Panc1 (cell line): ENCODE data around the gene VMAC. TPM values are rescaled to one million over a fixed set of nuclear protein-coding genes. Genes with fewer than 3 reads are reported as not detected.

Experiments used
- ATAC-seq: fragments of 200-7000 bp; cut with Tn5 transposase; 2 replicates; pipeline ENCODE4 v1.9.1; 2020; ENCODE audit warnings: mild to moderate bottlenecking, moderate library complexity
- BruUV-seq: library from RNA; stranded (reverse); fragments of 400-500 nt; replicated peaks from 2 replicates; lab custom pipeline; 2021; lab: Mats Ljungman, UMichigan
- CTCF ChIA-PET: fragments of 300-600 bp; sonication (Branson Sonifier 250); formaldehyde crosslinking; loops from one replicate; lab custom pipeline; 2022; ENCODE audit warnings: antibody characterized with exemption; lab: Charles Lee
- POLR2A ChIA-PET: fragments of 300-600 bp; sonication (Branson Sonifier 250); formaldehyde crosslinking; loops from one replicate; lab custom pipeline; 2022; ENCODE audit warnings: antibody characterized with exemption; lab: Charles Lee
- DNase-seq: peaks from one replicate; pipeline ENCODE4 v3.0.0-alpha.2; 2010; ENCODE audit warnings: low read depth, low spot score
- H3K27ac ChIP-seq: 2 replicates; pipeline ENCODE4 v1.5.1; 2011; ENCODE audit warnings: mild to moderate bottlenecking, low read length, inconsistent platforms
- H3K27me3 ChIP-seq: fragments of 200-500 bp; sonication (Bioruptor generic); 2 replicates; pipeline ENCODE4 v1.6.0; 2014; ENCODE audit warnings: low read length, inconsistent platforms; ENCODE audit not compliant: control insufficient read depth, insufficient read depth
- H3K36me3 ChIP-seq: fragments of 200-500 bp; sonication (Bioruptor generic); 2 replicates; pipeline ENCODE4 v1.5.1; 2014; ENCODE audit warnings: inconsistent platforms, mild to moderate bottlenecking, low read length, moderate library complexity; ENCODE audit not compliant: control insufficient read depth, insufficient read depth
- H3K4me1 ChIP-seq: 2 replicates; pipeline ENCODE4 v1.5.1; 2011; ENCODE audit warnings: inconsistent platforms, mild to moderate bottlenecking, low read length, moderate library complexity; ENCODE audit not compliant: control insufficient read depth, insufficient read depth
- H3K4me3 ChIP-seq, 2 experiments: 2 replicates each; pipeline ENCODE4 v1.5.1; 2011 to 2012; ENCODE audit warnings: low read depth in 2 of 2, low read length in 2 of 2, mild to moderate bottlenecking in 2 of 2, inconsistent platforms in 1 of 2, moderate library complexity in 1 of 2
- H3K9me3 ChIP-seq: fragments of 200-500 bp; sonication (Bioruptor generic); 2 replicates; pipeline ENCODE4 v1.5.1; 2014; ENCODE audit warnings: low read depth, mild to moderate bottlenecking, inconsistent platforms, low read length, moderate library complexity; ENCODE audit not compliant: control insufficient read depth, insufficient read depth
- POLR2AphosphoS5 ChIP-seq: IDR thresholded peaks from 2 replicates; pipeline ENCODE4 v1.6.1; 2012; ENCODE audit warnings: mild to moderate bottlenecking, low read depth, low read length, moderate library complexity
- SIN3A ChIP-seq: IDR thresholded peaks from 2 replicates; pipeline ENCODE4 v1.6.1; 2012; ENCODE audit warnings: low read depth, mild to moderate bottlenecking, low read length, moderate library complexity, borderline replicate concordance; ENCODE audit not compliant: insufficient read depth
- TCF7L2 ChIP-seq: IDR thresholded peaks from 2 replicates; pipeline ENCODE4 v1.6.1; 2011; ENCODE audit warnings: mild to moderate bottlenecking, low read depth, low read length, inconsistent platforms
- in situ Hi-C: cut with HindIII; loops from 2 replicates; pipeline ENCODE4 v1.10.0; 2016; ENCODE audit warnings: low sequenced_read_pairs, low pct_unique_long_range_greater_than_20kb
- intact Hi-C: fragments of 100-400 bp; cut with micrococcal nuclease; formaldehyde crosslinking; loops from one replicate; pipeline ENCODE4 v1.10.0; 2022; ENCODE audit not compliant: unreplicated experiment
- total RNA-seq: library from RNA; stranded (reverse); gene quantifications from one replicate; pipeline ENCODE4 v1.2.1, GENCODE V29; 2021; ENCODE audit not compliant: unreplicated experiment
- TF ChIP-seq, protein P1 (sequence below): fragments of 450-650 bp; IDR thresholded peaks from 2 replicates; pipeline ENCODE4 v1.5.1; 2017; ENCODE audit warnings: mild to moderate bottlenecking
- TF ChIP-seq, protein P2 (sequence below), 2 experiments: IDR thresholded peaks; 2 replicates each; pipeline ENCODE4 v1.6.1; 2011 to 2012; ENCODE audit warnings: low read depth in 2 of 2, control low read depth in 1 of 2, low read length in 1 of 2, mild to moderate bottlenecking in 1 of 2, moderate library complexity in 1 of 2; ENCODE audit not compliant: insufficient read depth in 1 of 2

Gene VMAC
- total RNA-seq, 1 experiment from 2014 or later = 5.2 TPM

DNA sequence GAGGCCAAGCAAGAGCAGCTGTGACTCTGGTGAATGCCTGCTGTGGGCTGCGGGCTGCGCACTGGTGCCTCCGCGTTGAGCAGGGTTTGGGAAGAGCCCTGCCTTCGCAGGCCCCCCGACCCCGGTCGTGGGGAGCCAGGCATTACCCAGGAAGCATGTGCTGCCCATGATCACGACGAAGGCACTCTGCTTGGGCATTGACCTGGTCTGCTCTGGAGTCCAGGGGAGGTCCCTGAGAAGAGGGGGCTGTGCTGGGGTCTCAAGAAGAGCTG lies 54.1 kb downstream of the VMAC start:
- no peak overlapping the region for H3K4me3 ChIP-seq
- in situ Hi-C loops = no loop called here
- CTCF ChIA-PET = no interaction called here

DNA sequence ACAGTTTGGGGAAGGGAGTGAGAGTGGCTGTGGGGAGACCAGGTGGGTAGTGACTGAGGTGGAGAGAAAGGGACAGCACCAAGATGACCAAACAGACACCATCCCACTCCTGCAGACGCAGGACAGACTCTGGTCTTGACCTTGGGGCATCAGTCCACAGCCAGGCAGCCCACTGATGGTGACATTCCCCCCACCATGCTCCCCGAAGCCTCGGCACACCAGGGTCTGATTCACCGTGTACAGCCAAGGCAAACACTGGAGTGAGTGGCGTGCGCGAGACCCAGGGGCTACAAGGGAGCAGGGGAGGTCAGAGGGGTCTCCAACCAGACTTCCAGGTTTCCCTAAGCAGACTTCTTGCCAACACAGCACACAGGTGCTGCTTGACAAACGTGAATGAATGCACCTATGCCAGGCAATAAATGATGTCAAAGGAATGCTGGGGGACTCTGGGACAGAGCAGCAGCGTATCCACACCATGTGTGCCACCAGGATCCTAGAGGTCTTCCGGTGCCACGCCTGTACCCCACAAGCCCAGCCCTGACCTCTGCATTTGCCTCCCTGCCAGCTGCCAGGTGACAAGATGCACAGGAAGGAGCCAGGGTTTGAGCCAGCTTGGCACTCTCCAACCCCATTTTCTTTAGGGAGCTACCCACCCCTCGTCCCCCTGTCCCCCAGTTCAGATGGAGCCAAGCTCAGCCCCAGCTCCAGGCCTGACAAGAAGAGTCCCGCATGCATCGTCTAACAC lies 54.8 kb downstream of the VMAC start:
- intact Hi-C loops = no loop called here

More for the DNA sequence above, 54.1 kb downstream of the VMAC start:
- Histone ChIP-seq H3K4me1 (peaks cover 27% of the 10 kb centered on the region), H3K9me3 (no peaks in the 10 kb centered on the region), H3K27ac (no peak overlapping the region), H3K27me3 (no peaks in the 10 kb centered on the region), H3K36me3 (no peaks in the 10 kb centered on the region)
- intact Hi-C loops = no loop called here
- ATAC-seq = no peak
- POLR2A ChIA-PET = no interaction called here
- BruUV-seq = no TSS peak
- TF ChIP-seq, protein P1, sequence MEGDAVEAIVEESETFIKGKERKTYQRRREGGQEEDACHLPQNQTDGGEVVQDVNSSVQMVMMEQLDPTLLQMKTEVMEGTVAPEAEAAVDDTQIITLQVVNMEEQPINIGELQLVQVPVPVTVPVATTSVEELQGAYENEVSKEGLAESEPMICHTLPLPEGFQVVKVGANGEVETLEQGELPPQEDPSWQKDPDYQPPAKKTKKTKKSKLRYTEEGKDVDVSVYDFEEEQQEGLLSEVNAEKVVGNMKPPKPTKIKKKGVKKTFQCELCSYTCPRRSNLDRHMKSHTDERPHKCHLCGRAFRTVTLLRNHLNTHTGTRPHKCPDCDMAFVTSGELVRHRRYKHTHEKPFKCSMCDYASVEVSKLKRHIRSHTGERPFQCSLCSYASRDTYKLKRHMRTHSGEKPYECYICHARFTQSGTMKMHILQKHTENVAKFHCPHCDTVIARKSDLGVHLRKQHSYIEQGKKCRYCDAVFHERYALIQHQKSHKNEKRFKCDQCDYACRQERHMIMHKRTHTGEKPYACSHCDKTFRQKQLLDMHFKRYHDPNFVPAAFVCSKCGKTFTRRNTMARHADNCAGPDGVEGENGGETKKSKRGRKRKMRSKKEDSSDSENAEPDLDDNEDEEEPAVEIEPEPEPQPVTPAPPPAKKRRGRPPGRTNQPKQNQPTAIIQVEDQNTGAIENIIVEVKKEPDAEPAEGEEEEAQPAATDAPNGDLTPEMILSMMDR = no peak
- no peak for TF ChIP-seq TCF7L2
- TF ChIP-seq SIN3A = no peak
- no peak for TF ChIP-seq POLR2AphosphoS5
- TF ChIP-seq, protein P2, sequence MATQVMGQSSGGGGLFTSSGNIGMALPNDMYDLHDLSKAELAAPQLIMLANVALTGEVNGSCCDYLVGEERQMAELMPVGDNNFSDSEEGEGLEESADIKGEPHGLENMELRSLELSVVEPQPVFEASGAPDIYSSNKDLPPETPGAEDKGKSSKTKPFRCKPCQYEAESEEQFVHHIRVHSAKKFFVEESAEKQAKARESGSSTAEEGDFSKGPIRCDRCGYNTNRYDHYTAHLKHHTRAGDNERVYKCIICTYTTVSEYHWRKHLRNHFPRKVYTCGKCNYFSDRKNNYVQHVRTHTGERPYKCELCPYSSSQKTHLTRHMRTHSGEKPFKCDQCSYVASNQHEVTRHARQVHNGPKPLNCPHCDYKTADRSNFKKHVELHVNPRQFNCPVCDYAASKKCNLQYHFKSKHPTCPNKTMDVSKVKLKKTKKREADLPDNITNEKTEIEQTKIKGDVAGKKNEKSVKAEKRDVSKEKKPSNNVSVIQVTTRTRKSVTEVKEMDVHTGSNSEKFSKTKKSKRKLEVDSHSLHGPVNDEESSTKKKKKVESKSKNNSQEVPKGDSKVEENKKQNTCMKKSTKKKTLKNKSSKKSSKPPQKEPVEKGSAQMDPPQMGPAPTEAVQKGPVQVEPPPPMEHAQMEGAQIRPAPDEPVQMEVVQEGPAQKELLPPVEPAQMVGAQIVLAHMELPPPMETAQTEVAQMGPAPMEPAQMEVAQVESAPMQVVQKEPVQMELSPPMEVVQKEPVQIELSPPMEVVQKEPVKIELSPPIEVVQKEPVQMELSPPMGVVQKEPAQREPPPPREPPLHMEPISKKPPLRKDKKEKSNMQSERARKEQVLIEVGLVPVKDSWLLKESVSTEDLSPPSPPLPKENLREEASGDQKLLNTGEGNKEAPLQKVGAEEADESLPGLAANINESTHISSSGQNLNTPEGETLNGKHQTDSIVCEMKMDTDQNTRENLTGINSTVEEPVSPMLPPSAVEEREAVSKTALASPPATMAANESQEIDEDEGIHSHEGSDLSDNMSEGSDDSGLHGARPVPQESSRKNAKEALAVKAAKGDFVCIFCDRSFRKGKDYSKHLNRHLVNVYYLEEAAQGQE (IDR thresholded peaks at IDR 0.05; ENCODE audit: insufficient read depth in 1 of 2, low read depth in 2 of 2, low read length in 1 of 2) = no peak
- DNase-seq = no peak

More for the DNA sequence above, 54.8 kb downstream of the VMAC start:
- Histone ChIP-seq H3K27ac (no peak overlapping the region), H3K9me3 (no peaks in the 10 kb centered on the region), H3K27me3 (no peaks in the 10 kb centered on the region), H3K36me3 (no peaks in the 10 kb centered on the region), H3K4me1 (peaks cover 22% of the 10 kb centered on the region), H3K4me3 (no peak overlapping the region)
- no peak for TF ChIP-seq POLR2AphosphoS5
- TF ChIP-seq, protein P1 = no peak
- in situ Hi-C loops = no loop called here
- ChIA-PET CTCF (no interaction called here), POLR2A (no interaction called here)
- DNase-seq (no peak), ATAC-seq (no peak)
- BruUV-seq = no TSS peak

Other genes starting within 250 kb of the VMAC start
- 93.5 TPM for gene MICOS13, start 224.4 kb upstream of the VMAC start, total RNA-seq
- 6.0 TPM for gene HSD11B1L, start 223.8 kb upstream of the VMAC start, total RNA-seq
- gene RPL36, start 214.6 kb upstream of the VMAC start, total RNA-seq = 465 TPM
- gene LONP1, start 184.7 kb upstream of the VMAC start, total RNA-seq = 93.0 TPM
- 0.08 TPM for gene CATSPERD, start 184.2 kb upstream of the VMAC start, total RNA-seq
- 5.9 TPM for gene PRR22, start 120.1 kb upstream of the VMAC start, total RNA-seq
- 39.6 TPM for gene DUS3L, start 113.7 kb upstream of the VMAC start, total RNA-seq
- 0.80 TPM for gene NRTN, start 99.8 kb upstream of the VMAC start, total RNA-seq
- gene FUT6, start 65.2 kb upstream of the VMAC start, total RNA-seq = not detected
- 0.36 TPM for gene FUT3, start 53.4 kb upstream of the VMAC start, total RNA-seq
- gene FUT5, start 34.3 kb upstream of the VMAC start, total RNA-seq = 0.10 TPM
- 242 TPM for gene NDUFA11, start 1.1 kb upstream of the VMAC start, total RNA-seq
- 9.2 TPM for gene CAPS, start 9.4 kb downstream of the VMAC start, total RNA-seq
- gene RANBP3, start 73.3 kb downstream of the VMAC start, total RNA-seq = 54.6 TPM
- gene RFX2, start 205.6 kb downstream of the VMAC start, total RNA-seq = 8.0 TPM
- not detected for gene ACSBG2, start 230.8 kb downstream of the VMAC start, total RNA-seq